GM04503 (cell line): ENCODE data around the gene STARD3NL.

Experiments
- DNase-seq: peaks from one replicate; pipeline ENCODE4 v3.0.0-alpha.2; 2012; ENCODE audit warnings: low read depth

STARD3NL gene

DNA sequence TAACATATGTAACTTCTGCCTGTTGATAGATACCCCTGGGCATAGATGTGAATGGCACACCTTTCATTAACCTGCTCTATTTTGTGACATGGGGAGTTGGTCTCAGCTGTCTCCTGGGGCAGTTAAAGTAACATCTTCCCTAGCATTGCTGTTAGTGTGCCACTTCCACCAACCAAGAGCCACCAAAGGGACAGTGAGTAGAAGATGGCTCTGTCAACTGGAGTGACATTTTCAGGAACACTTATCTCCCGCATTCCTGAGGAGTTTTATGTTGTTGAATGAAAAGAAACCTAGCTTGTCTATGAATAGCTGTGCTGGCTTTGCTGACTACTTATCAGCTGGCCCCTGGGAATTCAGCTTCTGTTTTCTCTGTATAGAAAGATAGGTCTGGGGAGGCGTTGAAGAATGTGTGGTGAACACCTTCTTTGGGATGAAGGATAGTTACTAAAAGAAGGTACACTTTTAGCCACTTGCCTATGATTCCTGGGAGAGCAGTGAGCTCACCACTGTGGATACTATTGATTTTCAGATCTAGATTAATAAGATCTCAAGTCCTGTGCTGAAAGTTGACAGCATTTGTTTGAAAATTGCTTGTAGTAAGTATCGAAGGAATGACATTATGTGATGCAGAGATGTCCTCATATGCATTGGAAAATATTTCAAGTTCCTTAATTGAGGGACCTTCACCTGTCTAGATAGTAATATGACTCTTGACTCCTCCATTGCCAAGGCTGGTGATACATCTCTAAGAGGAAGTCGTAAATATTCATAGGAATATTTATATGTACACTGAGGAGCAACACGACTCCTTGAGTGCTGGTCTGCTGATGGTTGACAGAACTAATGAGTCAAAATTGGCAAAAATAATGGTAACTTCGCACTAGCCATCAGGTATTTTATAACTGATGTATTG is 7.6 kb downstream of the STARD3NL start:
- DNase-seq, result no peak

GRCh38 chr7:38186593-38187314 is 8.7 kb downstream of the STARD3NL start:
- DNase-seq, result peak; percentile 26

GRCh38 chr7:38187794-38188440 is 9.9 kb downstream of the STARD3NL start:
- no peak for DNase-seq

DNA sequence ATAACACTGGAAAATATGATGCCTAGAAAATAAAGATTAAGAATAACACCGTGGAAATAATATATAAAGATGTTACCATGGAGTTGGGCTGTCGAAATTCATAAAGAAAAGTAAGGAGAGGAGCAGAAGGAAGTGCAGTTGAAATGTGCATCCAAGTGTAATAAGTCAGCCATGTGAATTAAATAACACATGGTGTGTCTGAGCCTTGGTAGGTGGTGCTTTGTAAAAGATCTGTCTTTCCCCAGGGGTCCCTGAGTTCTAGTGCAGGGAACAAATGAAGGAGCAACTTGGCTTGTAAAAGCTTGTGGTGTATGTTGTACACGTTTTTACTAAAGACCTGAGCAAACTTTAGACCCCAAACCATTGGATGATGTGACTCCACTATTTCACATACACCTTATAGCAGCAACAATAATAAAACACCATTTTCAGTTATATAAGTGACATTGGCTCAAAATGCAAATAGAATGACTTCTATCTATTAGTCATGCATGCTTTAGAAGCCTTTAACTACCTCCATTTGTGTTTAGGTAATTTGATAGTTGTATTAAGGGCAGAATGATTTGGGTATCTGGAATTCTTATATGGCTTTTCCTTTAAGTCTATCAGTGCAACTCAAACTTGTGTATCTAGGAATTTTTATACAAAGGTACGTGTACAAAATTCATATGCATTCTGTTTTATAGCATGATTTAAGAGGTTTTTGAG is 11.3 kb downstream of the STARD3NL start:
- no peak for DNase-seq

- DNase-seq, result no peak
Measured at GRCh38 chr7:38190011-38190410, 12.0 kb downstream of the STARD3NL start.

- no peak for DNase-seq
Measured at GRCh38 chr7:38191791-38192190, 13.7 kb downstream of the STARD3NL start.

DNA sequence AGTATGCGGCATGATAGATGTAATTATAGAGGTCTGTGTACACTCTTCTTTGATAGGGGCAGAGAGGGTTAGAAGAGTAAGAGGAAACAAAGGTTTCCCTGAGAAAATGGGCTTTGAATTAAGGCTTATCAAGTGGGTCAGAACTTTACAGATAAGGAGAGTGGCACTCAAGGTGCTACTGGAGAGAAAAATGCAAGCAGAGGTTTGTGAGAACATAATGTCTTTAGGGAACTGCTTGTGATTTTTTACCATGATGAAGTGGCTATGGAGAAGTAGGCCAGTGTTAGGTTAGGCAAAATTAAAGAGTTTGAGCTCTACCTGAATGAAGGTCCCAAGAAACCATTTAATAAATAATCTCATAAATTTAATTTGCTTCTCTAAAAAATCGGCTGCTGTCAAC is 14.3 kb downstream of the STARD3NL start:
- DNase-seq, result no peak

- DNase-seq, result peak; percentile 36
Measured at GRCh38 chr7:38195804-38196595, 18.0 kb downstream of the STARD3NL start.

GRCh38 chr7:38198366-38198765 is 20.3 kb downstream of the STARD3NL start:
- no peak for DNase-seq

DNA sequence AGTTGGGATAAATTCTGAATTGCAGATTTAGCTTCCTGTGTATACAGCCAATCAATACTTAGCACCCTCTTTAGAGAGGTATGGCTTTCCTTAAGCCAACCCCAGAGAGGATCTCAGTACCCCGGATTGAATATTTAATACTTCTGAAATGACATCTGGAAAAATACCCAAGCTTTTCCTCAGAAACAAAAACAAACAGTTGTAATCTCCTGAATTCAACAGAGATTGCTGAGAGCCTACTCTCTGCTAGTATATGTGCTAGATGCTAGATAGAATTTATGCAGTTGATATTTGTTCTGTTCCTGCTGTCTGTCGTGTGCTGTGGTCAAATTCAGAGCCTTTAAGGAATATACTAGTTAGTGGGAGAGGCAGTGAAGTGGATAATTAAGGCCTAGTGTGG is 21.1 kb downstream of the STARD3NL start:
- no peak for DNase-seq

- no peak for DNase-seq
Measured at GRCh38 chr7:38199782-38200181, 21.7 kb downstream of the STARD3NL start.

- no peak for DNase-seq
Measured at GRCh38 chr7:38206071-38206470, 28.0 kb downstream of the STARD3NL start.

DNA sequence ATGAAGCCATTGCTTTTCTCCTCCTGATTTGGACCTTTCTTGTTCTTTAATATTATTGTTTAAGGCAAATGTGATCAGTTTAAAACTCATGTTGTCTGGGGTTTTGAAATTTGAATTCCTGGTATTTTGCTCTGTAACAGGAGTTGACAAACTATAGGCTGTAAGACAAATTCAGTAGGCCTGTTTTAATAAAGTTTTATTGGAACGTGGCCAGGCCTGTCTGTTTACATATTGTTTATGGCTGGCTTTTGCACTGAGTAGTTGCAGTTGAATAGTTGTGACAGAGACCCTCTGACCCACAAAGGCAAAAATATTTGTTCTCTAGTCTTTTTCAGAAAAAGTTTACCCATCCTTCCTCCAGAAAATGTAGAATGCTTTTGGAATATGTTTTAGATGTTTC is 29.8 kb downstream of the STARD3NL start:
- DNase-seq, result no peak

- no peak for DNase-seq
Measured at GRCh38 chr7:38211486-38211885, 33.4 kb downstream of the STARD3NL start.

DNA sequence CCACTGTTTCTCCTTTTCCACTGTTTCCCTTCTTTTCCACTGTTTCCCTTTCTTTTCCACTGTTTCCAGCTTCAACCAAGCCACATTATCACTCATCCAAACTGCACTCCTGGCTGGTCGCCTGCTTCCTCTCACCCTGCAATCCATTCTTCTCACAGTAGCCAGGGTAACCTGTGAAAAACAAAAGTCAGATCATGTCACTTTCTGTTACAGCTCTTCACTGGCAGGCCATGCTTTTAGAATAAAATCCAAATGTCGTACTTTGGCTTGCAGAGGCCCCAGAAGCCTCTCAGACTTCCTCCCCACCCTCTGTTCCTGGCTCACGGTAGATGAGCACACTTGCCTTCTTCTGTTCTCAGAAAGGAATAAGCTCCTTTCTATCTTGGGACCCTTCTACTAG is 33.9 kb downstream of the STARD3NL start:
- DNase-seq, result no peak

- DNase-seq, result no peak
Measured at GRCh38 chr7:38215115-38215514, 37.1 kb downstream of the STARD3NL start.

DNA sequence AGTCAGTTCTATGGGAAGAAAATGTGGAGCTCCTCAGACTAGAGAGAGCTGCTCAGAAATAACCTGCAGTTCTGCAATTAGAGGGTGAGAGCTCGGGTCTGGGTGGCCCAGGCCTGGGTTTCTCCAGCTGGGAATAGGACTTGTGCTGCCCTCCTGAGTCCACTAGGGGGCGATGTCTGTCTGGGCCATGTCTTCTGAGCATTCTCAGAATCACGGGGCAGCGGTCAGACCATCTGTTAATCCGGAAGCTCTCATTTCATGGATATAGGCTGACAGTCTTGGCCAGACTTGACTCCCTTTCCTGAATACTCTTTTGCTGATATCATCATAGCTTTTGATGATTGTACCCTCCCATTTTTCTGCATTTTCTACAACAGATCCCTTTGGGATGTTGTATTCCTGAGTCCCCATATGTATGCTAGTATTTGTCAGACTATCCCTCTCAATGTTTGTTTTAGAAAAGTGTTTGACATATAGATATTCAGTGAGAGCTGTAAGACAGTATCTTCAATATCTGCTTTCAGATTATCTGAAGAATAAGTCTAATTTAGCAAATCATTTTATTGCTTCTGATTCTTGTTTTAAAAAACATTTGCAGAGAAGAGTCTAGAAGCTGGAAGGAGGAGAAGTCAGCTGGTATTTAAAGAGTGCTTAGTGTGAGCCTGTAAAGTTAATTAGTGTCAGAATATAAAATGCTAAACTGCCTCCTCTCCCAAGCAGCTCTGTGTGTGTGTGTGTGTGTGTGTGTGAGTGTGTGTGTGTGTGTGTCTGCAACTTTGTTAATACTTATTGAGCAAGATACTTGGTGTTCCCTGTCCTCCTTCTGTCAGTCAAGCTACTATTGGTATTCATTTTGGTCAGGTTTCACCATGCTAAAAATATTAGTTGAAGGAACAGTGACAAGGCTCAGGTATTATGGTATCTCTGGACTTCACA is 38.0 kb downstream of the STARD3NL start:
- no peak for DNase-seq

DNA sequence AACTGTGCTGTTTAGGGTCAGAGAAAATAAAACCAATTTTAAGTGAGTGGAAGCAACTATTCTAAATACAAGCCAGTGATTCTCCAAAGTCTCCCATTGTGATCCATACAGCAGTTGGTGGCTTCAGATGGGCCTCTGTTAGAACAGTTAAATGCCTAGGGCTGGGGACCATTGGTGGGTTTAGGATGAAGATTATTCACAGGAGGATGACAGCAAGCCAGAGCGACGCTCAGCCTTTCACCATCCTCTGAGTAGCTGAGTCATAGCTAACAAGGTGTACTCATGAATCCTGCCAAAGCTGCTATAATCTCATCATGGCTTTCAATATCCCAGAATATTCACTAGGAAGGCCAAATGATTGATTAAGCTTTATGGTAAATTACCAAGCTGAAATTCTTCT is 39.6 kb downstream of the STARD3NL start:
- DNase-seq, result no peak

GRCh38 chr7:38220452-38220851 is 42.4 kb downstream of the STARD3NL start:
- DNase-seq, result no peak

GRCh38 chr7:38222481-38223096 is 44.5 kb downstream of the STARD3NL start:
- DNase-seq, result no peak
